Thyroid gland (tissue), 4 donors: Measurements from ENCODE around the gene SAMD13.

ENCODE experiments used
- CTCF ChIP-seq, 6 experiments: fragments of 200-600 bp in 3 of 6; fragments of 450-650 bp in 3 of 6; sonication (generic) in 3 of 6; IDR thresholded peaks; one replicate each; pipeline ENCODE4 v1.5.1; 2016 to 2019; ENCODE audit warnings: antibody characterized with exemption in 6 of 6, mild to moderate bottlenecking in 2 of 6, inconsistent platforms in 1 of 6, moderate library complexity in 1 of 6
- POLR2A ChIP-seq, 2 donors: fragments of 450-650 bp; IDR thresholded peaks; one replicate each; pipeline ENCODE4 v1.6.1; 2017; ENCODE audit warnings: antibody characterized with exemption in 2 of 2, mild to moderate bottlenecking in 2 of 2, moderate library complexity in 1 of 2

GRCh38 chr1:84382127-84382526 is 80.6 kb downstream of the SAMD13 start:
- no peak for TF ChIP-seq CTCF (IDR thresholded peaks at IDR 0.05)
- TF ChIP-seq POLR2A (IDR thresholded peaks at IDR 0.05) = no peak
